ENCODE results near the gene PSMB5. TPM values are rescaled to one million over a fixed set of nuclear protein-coding genes. Genes with fewer than 3 reads are reported as not detected.

The PSMB5 gene
- total and polyA plus RNA-seq, 2 of the 13 experiments (the other 11 are each of a cell fraction or from before 2014, with no cell fraction given): 705 to 871 TPM

DNA sequence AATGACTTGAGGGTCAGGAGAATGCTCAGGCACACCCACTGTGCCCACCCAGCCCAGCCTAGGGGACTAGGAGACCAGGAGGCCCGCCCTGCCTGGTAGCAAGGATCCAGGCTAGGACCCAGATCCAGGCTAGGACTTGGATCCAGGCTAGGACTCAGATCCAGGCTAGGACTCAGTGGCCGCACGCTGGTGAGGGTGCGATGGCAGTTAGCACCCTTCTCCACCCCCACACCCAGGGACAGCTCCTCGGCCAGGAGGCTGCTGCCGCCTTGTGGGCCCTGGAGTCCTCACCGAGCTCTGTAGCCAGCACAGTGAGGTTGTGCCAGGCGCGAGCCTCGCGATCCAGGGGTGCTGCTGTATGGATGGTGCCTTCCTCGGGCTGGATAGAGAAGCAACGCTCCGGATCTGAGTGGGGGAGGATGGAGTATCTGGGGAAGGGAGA, 17.5 kb upstream of the PSMB5 start:
- in situ Hi-C loops (cut with HindIII; ENCODE audit: extremely low pct_ligation_motif_present, low pct_unique_long_range_greater_than_20kb) (loop anchor here (5.0 kb wide), 2 partner anchors 65 to 495 kb away; no protein-coding TSS in a partner anchor), intact Hi-C loops (cut with micrococcal nuclease; ENCODE audit: unreplicated experiment) (loop anchor here (1.0 kb wide), 2 partner anchors 58 to 66 kb away; no protein-coding TSS in a partner anchor)
- peak; percentile 65 for DNase-seq (ENCODE audit: low spot score)
- peak; percentile 62 for ATAC-seq
- Histone ChIP-seq H3K79me2 (ENCODE audit: insufficient read depth, low read length) (no peaks in the 10 kb centered on the region), H3K4me1 (ENCODE audit: insufficient read depth, low read length) (peaks cover 25% of the 10 kb centered on the region), H3K4me2 (ENCODE audit: low read depth, low read length) (no peak overlapping the region; the same call in 1 of the 2 replicates), H4K20me1 (ENCODE audit: insufficient read depth, low read length) (no peaks in the 10 kb centered on the region), H3K9ac (ENCODE audit: insufficient read depth, low read depth, low read length) (no peak overlapping the region), H3K9me3 (ENCODE audit: low read length) (no peaks in the 10 kb centered on the region), H3K4me3 (replicated peaks in 1 of 3; ENCODE audit: insufficient read depth in 1 of 3, low read depth in 2 of 3, low read length in 3 of 3) (no peak overlapping the region), H3K36me3 (replicated peaks in 1 of 2; ENCODE audit: control insufficient read depth in 1 of 2, insufficient read depth in 2 of 2, low read length in 2 of 2) (no peaks in the 10 kb centered on the region), H2AFZ (ENCODE audit: low read length) (no peak overlapping the region), H3K27me3 (ENCODE audit: control insufficient read depth in 1 of 2, insufficient read depth in 2 of 2, low read length in 2 of 2) (peaks cover 0 to 6% of the 10 kb centered on the region in 2 experiments; a peak in 1 of 5 replicates), H3K27ac (ENCODE audit: extremely low read length, insufficient read depth, low read length) (no peak overlapping the region)
- no TSS peak for BruUV-seq (replicated peaks)
- no peak for FAIRE-seq
- POLR2A ChIA-PET: interaction anchor here (0.8 to 2.1 kb wide), 10 partner anchors 12 to 80 kb away, joined by 3 to 12 read pairs (median 6); partner anchors contain the start of genes ACIN1, AJUBA and PSMB5
- WGBS (ENCODE audit: low lambda C conversion rate): 44% methylated on average over 14 of the region's 14 CpGs
- CTCF ChIA-PET (ENCODE audit: low intra/inter-chr PET ratio, low total read pairs): interaction anchor here (2.5 to 8.5 kb wide), 2 partner anchors 58 to 66 kb away, joined by 27 to 77 read pairs; no protein-coding TSS in a partner anchor
- TF ChIP-seq ZNF251 (CRISPR knock-in tag; IDR thresholded peaks at IDR 0.05) (peak; percentile 72; the same call in 1 of the 2 replicates), ZNF567 (CRISPR knock-in tag; IDR thresholded peaks at IDR 0.05; ENCODE audit: borderline replicate concordance) (no peak), RBAK (CRISPR knock-in tag; IDR thresholded peaks at IDR 0.05) (no peak), REPIN1 (CRISPR knock-in tag; IDR thresholded peaks at IDR 0.05; ENCODE audit: borderline replicate concordance, low read depth) (0 out of 2 replicates have a peak, but pooled peaks have one; percentile 63), MEIS1 (CRISPR knock-in tag; IDR thresholded peaks at IDR 0.05; ENCODE audit: borderline replicate concordance) (peak; percentile 30; the same call in 1 of the 2 replicates), ZNF674 (CRISPR knock-in tag; IDR thresholded peaks at IDR 0.05; ENCODE audit: low read depth) (0 out of 2 replicates have a peak, but pooled peaks have one; percentile 36), FOXJ3 (CRISPR knock-in tag; IDR thresholded peaks at IDR 0.05; ENCODE audit: borderline replicate concordance) (no peak), SRSF4 (IDR thresholded peaks at IDR 0.05; ENCODE audit: low read depth, low read length, poor library complexity, severe bottlenecking) (no peak), HHEX (CRISPR knock-in tag; IDR thresholded peaks at IDR 0.05) (no peak), KAT7 (CRISPR knock-in tag; IDR thresholded peaks at IDR 0.05; ENCODE audit: borderline replicate concordance) (no peak), TEAD3 (CRISPR knock-in tag; optimal IDR thresholded peaks at IDR 0.05; ENCODE audit: borderline replicate concordance) (peak; percentile 56), REL (CRISPR knock-in tag; conservative IDR thresholded peaks at IDR 0.05) (no peak), MAFK (conservative IDR thresholded peaks at IDR 0.05 in 1 of 2, IDR thresholded peaks at IDR 0.05 in 1 of 2; ENCODE audit: low read length in 2 of 2) (no peak), SIN3B (IDR thresholded peaks at IDR 0.05; ENCODE audit: low read length) (no peak), PPARG (CRISPR knock-in tag; conservative IDR thresholded peaks at IDR 0.05) (no peak), MBD4 (IDR thresholded peaks at IDR 0.05; ENCODE audit: borderline replicate concordance, low read length) (no peak), MAF1 (CRISPR knock-in tag; IDR thresholded peaks at IDR 0.05; ENCODE audit: borderline replicate concordance) (0 out of 2 replicates have a peak, but pooled peaks have one; percentile 55)
- TF ChIP-seq, protein P1, sequence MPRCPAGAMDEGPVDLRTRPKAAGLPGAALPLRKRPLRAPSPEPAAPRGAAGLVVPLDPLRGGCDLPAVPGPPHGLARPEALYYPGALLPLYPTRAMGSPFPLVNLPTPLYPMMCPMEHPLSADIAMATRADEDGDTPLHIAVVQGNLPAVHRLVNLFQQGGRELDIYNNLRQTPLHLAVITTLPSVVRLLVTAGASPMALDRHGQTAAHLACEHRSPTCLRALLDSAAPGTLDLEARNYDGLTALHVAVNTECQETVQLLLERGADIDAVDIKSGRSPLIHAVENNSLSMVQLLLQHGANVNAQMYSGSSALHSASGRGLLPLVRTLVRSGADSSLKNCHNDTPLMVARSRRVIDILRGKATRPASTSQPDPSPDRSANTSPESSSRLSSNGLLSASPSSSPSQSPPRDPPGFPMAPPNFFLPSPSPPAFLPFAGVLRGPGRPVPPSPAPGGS (CRISPR knock-in tag; IDR thresholded peaks at IDR 0.05): 0 out of 2 replicates have a peak, but pooled peaks have one; percentile 20
- TF ChIP-seq, protein P2, sequence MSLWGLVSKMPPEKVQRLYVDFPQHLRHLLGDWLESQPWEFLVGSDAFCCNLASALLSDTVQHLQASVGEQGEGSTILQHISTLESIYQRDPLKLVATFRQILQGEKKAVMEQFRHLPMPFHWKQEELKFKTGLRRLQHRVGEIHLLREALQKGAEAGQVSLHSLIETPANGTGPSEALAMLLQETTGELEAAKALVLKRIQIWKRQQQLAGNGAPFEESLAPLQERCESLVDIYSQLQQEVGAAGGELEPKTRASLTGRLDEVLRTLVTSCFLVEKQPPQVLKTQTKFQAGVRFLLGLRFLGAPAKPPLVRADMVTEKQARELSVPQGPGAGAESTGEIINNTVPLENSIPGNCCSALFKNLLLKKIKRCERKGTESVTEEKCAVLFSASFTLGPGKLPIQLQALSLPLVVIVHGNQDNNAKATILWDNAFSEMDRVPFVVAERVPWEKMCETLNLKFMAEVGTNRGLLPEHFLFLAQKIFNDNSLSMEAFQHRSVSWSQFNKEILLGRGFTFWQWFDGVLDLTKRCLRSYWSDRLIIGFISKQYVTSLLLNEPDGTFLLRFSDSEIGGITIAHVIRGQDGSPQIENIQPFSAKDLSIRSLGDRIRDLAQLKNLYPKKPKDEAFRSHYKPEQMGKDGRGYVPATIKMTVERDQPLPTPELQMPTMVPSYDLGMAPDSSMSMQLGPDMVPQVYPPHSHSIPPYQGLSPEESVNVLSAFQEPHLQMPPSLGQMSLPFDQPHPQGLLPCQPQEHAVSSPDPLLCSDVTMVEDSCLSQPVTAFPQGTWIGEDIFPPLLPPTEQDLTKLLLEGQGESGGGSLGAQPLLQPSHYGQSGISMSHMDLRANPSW (CRISPR knock-in tag; IDR thresholded peaks at IDR 0.05; ENCODE audit: borderline replicate concordance): no peak
- TF ChIP-seq, protein P3, sequence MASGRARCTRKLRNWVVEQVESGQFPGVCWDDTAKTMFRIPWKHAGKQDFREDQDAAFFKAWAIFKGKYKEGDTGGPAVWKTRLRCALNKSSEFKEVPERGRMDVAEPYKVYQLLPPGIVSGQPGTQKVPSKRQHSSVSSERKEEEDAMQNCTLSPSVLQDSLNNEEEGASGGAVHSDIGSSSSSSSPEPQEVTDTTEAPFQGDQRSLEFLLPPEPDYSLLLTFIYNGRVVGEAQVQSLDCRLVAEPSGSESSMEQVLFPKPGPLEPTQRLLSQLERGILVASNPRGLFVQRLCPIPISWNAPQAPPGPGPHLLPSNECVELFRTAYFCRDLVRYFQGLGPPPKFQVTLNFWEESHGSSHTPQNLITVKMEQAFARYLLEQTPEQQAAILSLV (CRISPR knock-in tag; IDR thresholded peaks at IDR 0.05; ENCODE audit: borderline replicate concordance): no peak
